ENCODE measurements around the gene FADS1.
A peak's percentile ranks its signal among the peaks of the same experiment; 100 is the strongest.

The FADS1 gene

DNA sequence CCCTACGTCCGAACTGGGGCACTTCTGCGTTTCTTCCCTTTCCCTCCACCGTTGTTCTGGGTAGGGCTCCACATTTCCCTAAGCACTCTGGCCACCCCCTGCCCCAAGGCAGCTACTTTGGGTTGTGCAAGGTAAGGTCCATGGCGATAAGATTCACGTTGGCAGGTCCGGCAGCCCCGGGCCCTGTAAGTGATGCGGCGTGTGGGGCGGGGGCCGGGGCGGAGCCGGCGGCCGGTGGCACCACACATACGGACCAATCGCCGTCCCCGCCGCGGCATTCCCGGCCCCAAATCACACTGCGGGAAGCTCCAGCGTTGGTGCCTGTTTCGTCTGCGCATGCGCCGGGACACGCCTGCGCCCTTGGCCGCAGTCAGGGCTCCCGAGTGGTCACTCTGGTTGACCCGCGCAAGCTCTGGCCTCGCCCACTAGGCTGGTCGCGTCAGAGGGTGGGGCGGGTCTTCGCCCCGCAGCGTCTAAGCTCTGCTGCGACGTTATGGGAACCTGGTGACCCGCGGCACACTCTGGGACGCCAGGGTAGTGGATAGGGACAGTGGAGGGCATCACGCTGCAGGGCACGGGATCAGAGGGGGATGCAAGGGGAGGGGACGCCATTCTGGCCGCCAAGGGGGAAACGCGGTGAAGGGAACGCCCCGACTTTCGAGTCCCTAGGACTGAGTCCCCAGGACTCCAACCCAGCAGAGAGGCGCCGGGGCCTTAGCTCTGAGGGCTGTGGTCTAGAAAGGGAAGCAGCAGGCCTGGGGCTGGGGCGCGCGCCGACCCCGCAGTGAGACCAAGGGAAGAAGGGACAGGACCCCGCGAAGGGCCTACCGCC is 1.6 kb downstream of the FADS1 start:
- DNase-seq (ENCODE audit: low read depth), result peak; percentile 80
- peak overlapping the region; percentile 72 for H3K4me3 ChIP-seq (ENCODE audit: low read depth, low read length)
- TF ChIP-seq, protein P1, sequence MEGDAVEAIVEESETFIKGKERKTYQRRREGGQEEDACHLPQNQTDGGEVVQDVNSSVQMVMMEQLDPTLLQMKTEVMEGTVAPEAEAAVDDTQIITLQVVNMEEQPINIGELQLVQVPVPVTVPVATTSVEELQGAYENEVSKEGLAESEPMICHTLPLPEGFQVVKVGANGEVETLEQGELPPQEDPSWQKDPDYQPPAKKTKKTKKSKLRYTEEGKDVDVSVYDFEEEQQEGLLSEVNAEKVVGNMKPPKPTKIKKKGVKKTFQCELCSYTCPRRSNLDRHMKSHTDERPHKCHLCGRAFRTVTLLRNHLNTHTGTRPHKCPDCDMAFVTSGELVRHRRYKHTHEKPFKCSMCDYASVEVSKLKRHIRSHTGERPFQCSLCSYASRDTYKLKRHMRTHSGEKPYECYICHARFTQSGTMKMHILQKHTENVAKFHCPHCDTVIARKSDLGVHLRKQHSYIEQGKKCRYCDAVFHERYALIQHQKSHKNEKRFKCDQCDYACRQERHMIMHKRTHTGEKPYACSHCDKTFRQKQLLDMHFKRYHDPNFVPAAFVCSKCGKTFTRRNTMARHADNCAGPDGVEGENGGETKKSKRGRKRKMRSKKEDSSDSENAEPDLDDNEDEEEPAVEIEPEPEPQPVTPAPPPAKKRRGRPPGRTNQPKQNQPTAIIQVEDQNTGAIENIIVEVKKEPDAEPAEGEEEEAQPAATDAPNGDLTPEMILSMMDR (IDR thresholded peaks at IDR 0.05; ENCODE audit: low read depth, low read length, missing control alignments), result no peak
- in situ Hi-C loops (cut with HindIII; ENCODE audit: low sequenced_read_pairs), result loop anchor here (10.0 kb wide), 2 partner anchors 110 to 290 kb away; no protein-coding TSS in a partner anchor

DNA sequence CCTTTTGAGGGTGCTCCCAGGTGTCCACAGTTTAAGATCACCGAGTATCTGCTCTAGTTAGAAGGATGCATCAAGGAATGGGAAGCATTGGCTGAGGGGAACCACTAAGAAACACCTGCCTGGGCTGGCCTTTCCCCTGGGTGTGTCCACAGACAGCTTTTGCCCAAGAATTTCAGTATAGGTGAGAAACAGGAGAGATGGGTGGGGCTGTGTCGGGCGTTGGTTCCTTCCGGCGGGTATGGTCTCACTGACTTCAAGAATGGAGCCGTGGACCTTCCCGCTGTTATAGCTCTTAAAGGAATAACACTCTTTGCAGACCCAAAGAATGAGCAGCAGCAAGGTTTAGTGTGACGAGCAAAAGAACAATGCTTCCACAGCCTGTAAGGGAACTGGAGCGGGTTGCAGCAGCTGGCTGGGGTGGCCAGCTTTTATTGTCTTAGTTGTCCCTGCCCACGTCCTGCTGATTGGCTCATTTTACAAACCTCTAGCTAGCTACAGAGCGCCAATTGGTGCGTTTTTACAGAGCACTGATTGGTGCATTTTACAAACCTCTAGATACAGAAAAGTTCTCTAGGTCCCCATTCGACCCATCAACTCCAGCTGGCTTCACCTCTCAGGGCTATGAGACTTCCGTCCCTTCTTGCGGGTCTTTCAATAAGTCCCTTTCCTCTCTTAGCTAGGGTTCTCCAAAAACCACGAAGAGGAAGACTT is 2.4 kb downstream of the FADS1 start:
- H3K4me3 ChIP-seq (ENCODE audit: low read depth, low read length), result peak overlapping the region; percentile 72
- TF ChIP-seq, protein P1 (IDR thresholded peaks at IDR 0.05; ENCODE audit: low read depth, low read length, missing control alignments), result no peak
- DNase-seq (ENCODE audit: low read depth), result no peak
- in situ Hi-C loops (cut with HindIII; ENCODE audit: low sequenced_read_pairs), result loop anchor here (10.0 kb wide), 2 partner anchors 110 to 290 kb away; no protein-coding TSS in a partner anchor

DNA sequence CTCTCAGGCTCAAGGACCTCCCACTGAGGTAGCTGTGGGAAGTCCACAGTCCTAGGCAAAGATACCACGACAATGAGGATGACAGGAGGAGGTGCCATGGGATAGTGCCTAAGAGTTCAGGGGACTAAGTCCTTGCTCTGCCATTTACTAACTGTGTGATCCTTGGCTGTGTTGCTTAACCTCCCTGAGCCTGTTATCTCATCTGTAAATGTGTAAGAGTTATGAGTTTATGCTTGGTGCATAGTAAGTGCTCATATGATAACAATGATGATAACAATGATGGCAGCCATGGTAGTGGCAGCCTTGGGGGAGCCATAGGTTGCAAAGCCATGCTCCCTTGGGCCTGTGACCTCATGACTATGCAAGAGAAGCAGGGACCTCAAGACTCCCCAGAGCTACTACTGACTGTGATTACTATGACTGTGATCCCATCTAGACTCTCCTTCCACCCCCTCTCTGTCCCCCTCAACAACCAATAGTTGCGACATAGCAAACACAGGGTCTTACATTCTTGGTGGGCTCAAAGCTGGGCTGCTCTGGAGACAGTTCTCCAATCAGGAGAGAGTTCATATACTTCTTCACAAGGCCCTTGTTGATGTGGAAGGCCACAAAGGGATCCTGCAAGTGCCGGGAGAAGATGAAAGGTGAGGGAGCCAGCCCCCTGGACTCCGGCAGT is 3.9 kb downstream of the FADS1 start:
- TF ChIP-seq, protein P1 (IDR thresholded peaks at IDR 0.05; ENCODE audit: low read depth, low read length, missing control alignments), result no peak
- DNase-seq (ENCODE audit: low read depth), result no peak
- H3K4me3 ChIP-seq (ENCODE audit: low read depth, low read length), result no peak overlapping the region
- in situ Hi-C loops (cut with HindIII; ENCODE audit: low sequenced_read_pairs), result loop anchor here (10.0 kb wide), 2 partner anchors 112 to 292 kb away; no protein-coding TSS in a partner anchor

DNA sequence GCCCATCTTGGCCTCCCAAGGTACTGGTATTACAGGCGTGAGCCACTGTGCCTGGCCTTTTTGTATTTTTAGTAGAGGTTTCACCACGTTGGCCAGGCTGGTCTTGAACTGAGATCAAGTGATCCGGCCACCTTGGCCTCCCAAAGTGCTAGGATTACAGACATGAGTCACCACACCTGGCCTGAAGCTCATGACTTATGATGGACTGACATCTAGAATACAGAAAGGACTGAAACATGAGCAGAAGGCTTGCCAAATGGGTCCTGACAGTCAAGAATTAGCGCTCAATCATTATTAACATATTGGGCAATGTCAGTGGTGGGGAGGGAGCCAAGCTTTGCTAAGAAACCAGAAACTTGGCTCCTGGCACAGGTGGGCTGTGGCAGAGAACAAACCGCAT is 5.0 kb downstream of the FADS1 start:
- TF ChIP-seq, protein P1 (IDR thresholded peaks at IDR 0.05; ENCODE audit: low read depth, low read length, missing control alignments), result no peak
- no peak overlapping the region for H3K4me3 ChIP-seq (ENCODE audit: low read depth, low read length)
- in situ Hi-C loops (cut with HindIII; ENCODE audit: low sequenced_read_pairs), result loop anchor here (10.0 kb wide), 2 partner anchors 113 to 293 kb away; no protein-coding TSS in a partner anchor
- no peak for DNase-seq (ENCODE audit: low read depth)

DNA sequence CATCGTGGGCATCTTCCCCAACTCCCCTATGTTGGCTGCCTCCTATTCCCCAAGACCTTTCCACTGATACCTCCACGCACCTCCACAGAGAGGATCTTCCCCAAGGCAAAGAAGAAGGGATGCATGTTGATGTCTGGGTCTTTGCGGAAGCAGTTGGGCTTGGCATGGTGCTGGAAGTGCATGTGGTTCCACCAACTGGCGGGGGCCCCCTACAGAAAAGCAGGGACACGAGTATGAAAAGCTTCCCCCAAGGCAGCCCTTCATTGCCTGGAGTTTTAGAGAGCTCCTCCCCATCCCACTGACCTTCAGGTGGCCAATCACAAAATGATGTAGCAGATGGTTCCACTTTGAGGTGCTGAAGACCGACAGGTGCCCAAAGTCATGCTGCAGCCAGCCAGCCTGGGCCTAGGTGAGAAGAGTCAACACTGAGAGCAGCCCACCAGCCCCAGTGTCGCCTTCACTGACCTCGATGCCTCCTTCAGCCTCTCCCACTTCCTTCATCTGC is 6.1 kb downstream of the FADS1 start:
- H3K4me3 ChIP-seq (ENCODE audit: low read depth, low read length), result no peak overlapping the region
- in situ Hi-C loops (cut with HindIII; ENCODE audit: low sequenced_read_pairs), result loop anchor here (10.0 kb wide), 2 partner anchors 114 to 294 kb away; no protein-coding TSS in a partner anchor
- DNase-seq (ENCODE audit: low read depth), result no peak
- TF ChIP-seq, protein P1 (IDR thresholded peaks at IDR 0.05; ENCODE audit: low read depth, low read length, missing control alignments), result no peak

DNA sequence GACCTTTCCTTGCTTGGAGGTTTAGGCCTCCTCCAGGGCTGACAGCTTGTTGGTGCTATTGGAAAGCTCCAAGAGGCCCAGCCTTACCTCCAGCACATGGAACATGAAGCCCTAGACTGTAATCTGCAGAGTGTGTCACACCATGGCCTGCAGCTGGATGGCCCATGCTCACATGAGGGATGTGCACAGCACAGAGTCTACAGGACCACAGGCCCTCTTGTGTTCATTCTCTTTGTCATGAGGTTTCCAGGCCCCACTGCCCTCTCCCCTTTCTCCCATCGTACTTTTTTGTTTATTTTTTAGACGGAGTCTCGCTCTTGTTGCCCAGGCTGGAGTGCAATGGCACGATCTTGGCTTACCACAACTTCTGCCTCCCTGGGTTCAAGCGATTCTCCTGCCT is 10.0 kb downstream of the FADS1 start:
- TF ChIP-seq, protein P1 (IDR thresholded peaks at IDR 0.05; ENCODE audit: low read depth, low read length, missing control alignments), result no peak
- H3K4me3 ChIP-seq (ENCODE audit: low read depth, low read length), result no peak overlapping the region
- no peak for DNase-seq (ENCODE audit: low read depth)
- in situ Hi-C loops (cut with HindIII; ENCODE audit: low sequenced_read_pairs), result no loop called here
